Endothelial cell of umbilical vein (primary cell): ENCODE measurements around the gene ZC3H14. TPM values are rescaled to one million over a fixed set of nuclear protein-coding genes. Genes with fewer than 3 reads are reported as not detected.

Source experiments
- BruUV-seq: library from RNA; stranded (reverse); fragments of 400-500 nt; replicated peaks from 2 replicates; lab custom pipeline; 2021; lab: Mats Ljungman, UMichigan
- CTCF ChIA-PET: fragments of 300-600, 350-600 bp; sonication (Branson Sonifier 250); formaldehyde crosslinking; loops from one replicate; lab custom pipeline; 2021; ENCODE audit warnings: antibody characterized with exemption, inconsistent platforms; lab: Charles Lee
- POLR2A ChIA-PET: fragments of 300-600, 350-600 bp; sonication (Branson Sonifier 250); formaldehyde crosslinking; loops from one replicate; lab custom pipeline; 2021; ENCODE audit warnings: antibody characterized with exemption, inconsistent platforms; lab: Charles Lee
- DNase-seq: peaks from one replicate; pipeline ENCODE4 v3.0.0-alpha.2; 2011; ENCODE audit warnings: low read depth, low spot score
- FAIRE-seq: peaks from 2 replicates; lab custom pipeline; 2011; peaks lifted over from hg19 to GRCh38; lab: Jason Lieb, UNC
- H2AFZ ChIP-seq: 2 replicates; pipeline ENCODE4 v1.6.0; 2012; ENCODE audit warnings: low read depth, low read length, control low read depth, inconsistent platforms
- H3K27ac ChIP-seq: 2 replicates; pipeline ENCODE4 v1.5.1; 2011; ENCODE audit warnings: low read depth, mild to moderate bottlenecking, control low read depth, low read length, moderate library complexity; ENCODE audit not compliant: insufficient read depth
- H3K27me3 ChIP-seq, 2 experiments: 2 replicates each; pipeline versions ENCODE4 v1.6.0 to v1.6.1; 2011; ENCODE audit warnings: low read length in 2 of 2, mixed read lengths in 1 of 2; ENCODE audit not compliant: control insufficient read depth in 2 of 2, insufficient read depth in 2 of 2
- H3K36me3 ChIP-seq, 2 experiments: 2 replicates in 1 of 2; 3 replicates in 1 of 2; pipeline ENCODE4 v1.5.1; 2011; ENCODE audit warnings: low read length in 2 of 2, mild to moderate bottlenecking in 1 of 2, moderate library complexity in 1 of 2; ENCODE audit not compliant: control insufficient read depth in 2 of 2, insufficient read depth in 2 of 2; ENCODE audit errors: extremely low read depth in 1 of 2
- H3K4me1 ChIP-seq: 3 replicates; pipeline ENCODE4 v1.5.1; 2011; ENCODE audit warnings: mild to moderate bottlenecking, low read length; ENCODE audit not compliant: control insufficient read depth, insufficient read depth; ENCODE audit errors: extremely low read depth
- H3K4me2 ChIP-seq: 2 replicates; pipeline ENCODE4 v1.6.1; 2011; ENCODE audit warnings: low read length, control low read depth, mixed read lengths; ENCODE audit not compliant: insufficient read depth
- H3K4me3 ChIP-seq, 3 experiments: fragments of 200-600 bp in 1 of 3; sonication (generic), shearing (Covaris generic) in 1 of 3; replicated peaks in 1 of 3; 2 replicates each; pipeline ENCODE4 v1.5.1; 2011 to 2016; ENCODE audit warnings: control low read depth in 3 of 3, low read length in 3 of 3, mild to moderate bottlenecking in 2 of 3, inconsistent platforms in 1 of 3, low read depth in 1 of 3, moderate library complexity in 1 of 3; ENCODE audit not compliant: insufficient read depth in 1 of 3
- H3K79me2 ChIP-seq: 2 replicates; pipeline ENCODE4 v1.6.0; 2012; ENCODE audit warnings: low read length, inconsistent platforms; ENCODE audit not compliant: control insufficient read depth, insufficient read depth
- H3K9ac ChIP-seq: replicated peaks from 2 replicates; pipeline ENCODE3; 2011; ENCODE audit warnings: low read length, control low read depth; ENCODE audit not compliant: insufficient read depth; ENCODE audit errors: extremely low read depth
- H3K9me1 ChIP-seq: replicated peaks from 3 replicates; pipeline ENCODE4 v1.6.0; 2011; ENCODE audit warnings: mild to moderate bottlenecking, low read length; ENCODE audit not compliant: control insufficient read depth, insufficient read depth; ENCODE audit errors: extremely low read depth
- H3K9me3 ChIP-seq: replicated peaks from 2 replicates; pipeline ENCODE4 v1.5.1; 2012; ENCODE audit warnings: low read length, inconsistent platforms; ENCODE audit not compliant: control insufficient read depth, insufficient read depth
- H4K20me1 ChIP-seq: replicated peaks from 2 replicates; pipeline ENCODE3; 2011; ENCODE audit warnings: mild to moderate bottlenecking, low read length; ENCODE audit not compliant: control insufficient read depth, insufficient read depth; ENCODE audit errors: extremely low read depth
- EZH2 ChIP-seq: IDR thresholded peaks from 2 replicates; pipeline ENCODE4 v1.6.1; 2012; ENCODE audit warnings: borderline replicate concordance, low read depth, mild to moderate bottlenecking, moderate library complexity, low read length, inconsistent platforms; ENCODE audit not compliant: severe bottlenecking
- FOS ChIP-seq: IDR thresholded peaks from 2 replicates; pipeline ENCODE4 v1.6.1; 2011; ENCODE audit warnings: mild to moderate bottlenecking, low read length, moderate library complexity, borderline replicate concordance; ENCODE audit not compliant: insufficient read depth
- GATA2 ChIP-seq: IDR thresholded peaks from 2 replicates; pipeline ENCODE4 v1.7.0; 2011; ENCODE audit warnings: low read depth, mild to moderate bottlenecking, moderate library complexity, mixed read lengths, low read length; ENCODE audit not compliant: insufficient read length, insufficient read depth
- JUN ChIP-seq: IDR thresholded peaks from 2 replicates; pipeline ENCODE4 v1.6.1; 2011; ENCODE audit warnings: borderline replicate concordance, low read depth; ENCODE audit not compliant: insufficient read length, insufficient read depth
- MYC ChIP-seq: IDR thresholded peaks from one replicate; pipeline ENCODE4 v1.6.1; 2011; ENCODE audit warnings: mild to moderate bottlenecking, low read depth, low read length
- POLR2A ChIP-seq: IDR thresholded peaks from 2 replicates; pipeline ENCODE4 v1.6.1; 2012; ENCODE audit warnings: low read depth, mild to moderate bottlenecking, control low read depth, low read length
- POLR2AphosphoS5 ChIP-seq: IDR thresholded peaks from 2 replicates; pipeline ENCODE4 v1.6.1; 2012; ENCODE audit warnings: low read depth, mild to moderate bottlenecking, control low read depth, low read length, moderate library complexity; ENCODE audit not compliant: insufficient read depth
- dilution Hi-C: fragments of 300-500 bp; cut with MboI; formaldehyde crosslinking; loops from one replicate; pipeline ENCODE4 v1.15.0; 2019; ENCODE audit warnings: low sequenced_read_pairs; ENCODE audit not compliant: extremely low pct_ligation_motif_present
- intact Hi-C: fragments of 100-400 bp; cut with micrococcal nuclease; formaldehyde crosslinking; loops from one replicate; pipeline ENCODE4 v1.10.0; 2022
- polyA plus RNA-seq, 4 experiments: library from polyadenylated mRNA; depleted of rRNA in 3 of 4; stranded (reverse) in 3 of 4; unstranded in 1 of 4; fragments of >200 nt; gene quantifications; 2 replicates each; pipeline versions ENCODE4 v1.2.1 to v1.2.3, GENCODE V29; 2011 to 2012; ENCODE audit warnings: missing spikeins in 1 of 4
- total RNA-seq: library from RNA; stranded (reverse); gene quantifications from 2 replicates; pipeline ENCODE4 v1.2.3, GENCODE V29; 2021
- TF ChIP-seq, protein P1 (sequence below), 2 donors: IDR thresholded peaks; 1 replicate in 1 of 2; 2 replicates in 1 of 2; pipeline ENCODE4 v1.5.1; 2011; ENCODE audit warnings: low read length in 2 of 2, mild to moderate bottlenecking in 2 of 2, moderate library complexity in 2 of 2, control low read depth in 1 of 2, inconsistent platforms in 1 of 2, low read depth in 1 of 2; ENCODE audit not compliant: insufficient read depth in 1 of 2; ENCODE audit errors: extremely low read depth in 1 of 2

The ZC3H14 gene
- total and polyA plus RNA-seq, 2 donors (not counting 3 experiments of a cell fraction or from before 2014, with no cell fraction given): 61.2 to 61.8 TPM

DNA sequence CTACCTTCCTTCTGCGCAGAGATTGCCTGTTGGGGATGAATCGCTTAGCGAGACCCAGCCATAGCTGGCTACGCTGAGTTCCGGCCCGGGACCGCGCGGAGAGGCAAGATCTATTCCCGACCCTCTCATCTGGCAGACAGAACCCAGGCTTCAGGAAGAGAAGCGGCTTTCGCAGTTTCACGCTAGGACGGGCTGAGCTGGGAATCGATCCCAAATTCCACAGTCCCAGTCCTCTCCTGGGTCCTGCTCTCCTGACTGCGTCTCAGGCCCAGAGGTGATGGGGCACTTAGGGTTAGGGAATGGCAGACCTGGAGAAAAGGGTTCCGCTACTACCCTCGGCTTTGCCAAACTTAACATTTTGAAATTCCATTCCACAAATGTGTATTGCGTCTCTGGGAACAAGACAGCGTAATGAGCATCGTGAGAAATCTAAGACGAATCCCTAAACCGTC is 10.8 kb upstream of the ZC3H14 start:
- Histone ChIP-seq H3K9me1 (no peaks in the 10 kb centered on the region), H3K9me3 (no peaks in the 10 kb centered on the region), H4K20me1 (no peaks in the 10 kb centered on the region), H3K27me3 (no peaks in the 10 kb centered on the region), H3K4me1 (peaks cover 34% of the 10 kb centered on the region), H3K4me2 (peak overlapping the region; percentile 99), H3K36me3 (peaks cover 4% of the 10 kb centered on the region in 2 experiments), H3K79me2 (peaks cover 44% of the 10 kb centered on the region), H3K9ac (peak overlapping the region; percentile 65), H3K4me3 (peak overlapping the region; percentile 77 to 100 (median 79)), H3K27ac (peak overlapping the region; percentile 30), H2AFZ (peak overlapping the region; percentile 91)
- ChIA-PET POLR2A (no interaction called here), CTCF (interaction anchor here (1.0 to 2.3 kb wide), 4 partner anchors 11 to 362 kb away, joined by 3 to 7 read pairs (median 4); partner anchors contain the start of gene ZC3H14)
- dilution Hi-C loops (no loop called here), intact Hi-C loops (loop anchor here (1.0 to 10.0 kb wide), 5 partner anchors 11 to 473 kb away; partner anchors contain the start of genes EML5, SPATA7 and ZC3H14)
- TF ChIP-seq POLR2A (no peak), EZH2 (no peak), FOS (no peak), JUN (no peak), GATA2 (no peak), POLR2AphosphoS5 (no peak), MYC (no peak)
- TF ChIP-seq, protein P1, sequence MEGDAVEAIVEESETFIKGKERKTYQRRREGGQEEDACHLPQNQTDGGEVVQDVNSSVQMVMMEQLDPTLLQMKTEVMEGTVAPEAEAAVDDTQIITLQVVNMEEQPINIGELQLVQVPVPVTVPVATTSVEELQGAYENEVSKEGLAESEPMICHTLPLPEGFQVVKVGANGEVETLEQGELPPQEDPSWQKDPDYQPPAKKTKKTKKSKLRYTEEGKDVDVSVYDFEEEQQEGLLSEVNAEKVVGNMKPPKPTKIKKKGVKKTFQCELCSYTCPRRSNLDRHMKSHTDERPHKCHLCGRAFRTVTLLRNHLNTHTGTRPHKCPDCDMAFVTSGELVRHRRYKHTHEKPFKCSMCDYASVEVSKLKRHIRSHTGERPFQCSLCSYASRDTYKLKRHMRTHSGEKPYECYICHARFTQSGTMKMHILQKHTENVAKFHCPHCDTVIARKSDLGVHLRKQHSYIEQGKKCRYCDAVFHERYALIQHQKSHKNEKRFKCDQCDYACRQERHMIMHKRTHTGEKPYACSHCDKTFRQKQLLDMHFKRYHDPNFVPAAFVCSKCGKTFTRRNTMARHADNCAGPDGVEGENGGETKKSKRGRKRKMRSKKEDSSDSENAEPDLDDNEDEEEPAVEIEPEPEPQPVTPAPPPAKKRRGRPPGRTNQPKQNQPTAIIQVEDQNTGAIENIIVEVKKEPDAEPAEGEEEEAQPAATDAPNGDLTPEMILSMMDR (IDR thresholded peaks at IDR 0.05; ENCODE audit: extremely low read depth in 1 of 2, insufficient read depth in 1 of 2, low read depth in 1 of 2, low read length in 2 of 2): no peak
- DNase-seq (peak; percentile 41), FAIRE-seq (peak; percentile 53)
- BruUV-seq: TSS peak; percentile 56
